ENCODE results near the gene ZNF652. TPM values are rescaled to one million over a fixed set of nuclear protein-coding genes. Genes with fewer than 3 reads are reported as not detected.

The ZNF652 gene
- total and polyA plus RNA-seq, 11 donors: 7.2 to 24.5 (median 20.3) TPM

GRCh38 chr17:49297141-49297540 lies 64.9 kb downstream of the ZNF652 start:
- no peak for TF ChIP-seq CTCF (IDR thresholded peaks at IDR 0.05)
- TF ChIP-seq POLR2A (IDR thresholded peaks at IDR 0.05): no peak
- H3K36me3 ChIP-seq: peaks cover 0 to 78% (median 16%) of the 10 kb centered on the region in 9 donors

GRCh38 chr17:49294122-49294521 lies 67.9 kb downstream of the ZNF652 start:
- Histone ChIP-seq H3K9me3 (no peaks in the 10 kb centered on the region), H3K27me3 (no peaks in the 10 kb centered on the region), H3K4me1 (no peaks in the 10 kb centered on the region), H3K36me3 (peaks cover 0 to 58% (median 12%) of the 10 kb centered on the region in 9 donors), H3K4me3 (no peak overlapping the region), H3K27ac (no peak overlapping the region)
- DNase-seq (no peak), ATAC-seq (no peak)
- intact Hi-C loops (cut with DNase I): loop anchor here in 6 of 10 donors (5.0 to 10.0 kb wide), 4 partner anchors 67 to 117 kb away; no protein-coding TSS in a partner anchor
- 91 to 94% (median 94%) methylated on average over 3 of the region's 3 CpGs for WGBS, 4 donors
- TF ChIP-seq CTCF (IDR thresholded peaks at IDR 0.05) (no peak), POLR2A (IDR thresholded peaks at IDR 0.05) (no peak)

More at GRCh38 chr17:49297141-49297540, 64.9 kb downstream of the ZNF652 start:
- ATAC-seq (no peak), DNase-seq (no peak)
- H3K9me3 ChIP-seq: no peaks in the 10 kb centered on the region
- no peaks in the 10 kb centered on the region for H3K4me1 ChIP-seq
- intact Hi-C loops (cut with DNase I): loop anchor here in 1 of 10 donors (10.0 kb wide), 1 partner anchor 72 kb away; no protein-coding TSS in a partner anchor
- H3K4me3 ChIP-seq: no peak overlapping the region
- no peaks in the 10 kb centered on the region for H3K27me3 ChIP-seq
- no peak overlapping the region for H3K27ac ChIP-seq
- 81 to 84% (median 83%) methylated on average over 3 of the region's 3 CpGs for WGBS, 4 donors

- TF ChIP-seq POLR2A (IDR thresholded peaks at IDR 0.05) (no peak), CTCF (IDR thresholded peaks at IDR 0.05) (no peak)
- H3K27ac ChIP-seq: no peak overlapping the region
- peaks cover 0 to 46% (median 6%) of the 10 kb centered on the region in 9 donors for H3K36me3 ChIP-seq
- H3K27me3 ChIP-seq: no peaks in the 10 kb centered on the region
- H3K4me1 ChIP-seq: no peaks in the 10 kb centered on the region
- H3K9me3 ChIP-seq: no peaks in the 10 kb centered on the region
- intact Hi-C loops (cut with DNase I): loop anchor here in 6 of 10 donors (5.0 to 10.0 kb wide), 4 partner anchors 66 to 116 kb away; no protein-coding TSS in a partner anchor
- no peak for ATAC-seq
- DNase-seq: no peak
- no peak overlapping the region for H3K4me3 ChIP-seq
These were observed 69.1 kb downstream of the ZNF652 start for GRCh38 chr17:49292901-49293300.

- peaks cover 0 to 36% (median 0%) of the 10 kb centered on the region in 9 donors for H3K36me3 ChIP-seq
- H3K4me3 ChIP-seq: no peak overlapping the region
- DNase-seq (no peak), ATAC-seq (no peak)
- no peaks in the 10 kb centered on the region for H3K27me3 ChIP-seq
- no peak for TF ChIP-seq POLR2A (IDR thresholded peaks at IDR 0.05)
- TF ChIP-seq CTCF (IDR thresholded peaks at IDR 0.05): no peak
- no peak overlapping the region for H3K27ac ChIP-seq
- H3K4me1 ChIP-seq: no peaks in the 10 kb centered on the region
- H3K9me3 ChIP-seq: no peaks in the 10 kb centered on the region
- intact Hi-C loops (cut with DNase I): loop anchor here in 9 of 10 donors (2.0 to 10.0 kb wide), 7 partner anchors 65 to 115 kb away; no protein-coding TSS in a partner anchor
These were observed 70.1 kb downstream of the ZNF652 start for GRCh38 chr17:49291929-49292328.
